Heart left ventricle (tissue), 13 donors: ENCODE measurements around the gene STUB1.

Source experiments
- POLR2A ChIP-seq, 2 donors: fragments of 450-650 bp; IDR thresholded peaks; one replicate each; pipeline ENCODE4 v1.6.1; 2017; ENCODE audit warnings: antibody characterized with exemption in 2 of 2, mild to moderate bottlenecking in 2 of 2, moderate library complexity in 2 of 2
- TF ChIP-seq, protein P1 (sequence below), 12 donors: fragments of 200-600 bp; sonication (generic) in 4 of 12; IDR thresholded peaks; one replicate each; pipeline versions ENCODE4 v1.5.0 to v1.8.0; 2018 to 2022; ENCODE audit warnings: antibody characterized with exemption in 12 of 12, mild to moderate bottlenecking in 5 of 12
- donor health status: ischemic (EF 13 %, LVEDD 7.1; RV severe dilation, severe dysfunction).
- donor health status: DM: no; HTN: yes; CAD: no.
- donor health status: DM: no; HTN: no; CAD: no.
- donor health status: ischemic (EF 25% LVEDD 6.9; RV normal size, moderate dysfunction).
- donor health status: ischemic (EF 25% LVEDD 5.7; RV mildly dilated, moderate dysfunction).
- donor health status: ischemic (EF 35%, LVEDD 5.7; RV mildly dilated, moderate dysfunction).
- donor health status: nonischemic (EF 11% LVEDD 7.7; RV severe dilation, severe dysfunction).
- donor health status: DM: yes; HTN: yes; CAD: no.
- donor health status: PGD.
- donor health status: ischemic (EF 29% LVEDD 5.4; RV normal size, mild dysfunction).
- donor health status: nonischemic (EF 23%, LVEDD 6.1; RV moderate dilation, normal function).

GRCh38 chr16:689175-689897 lies 9.1 kb downstream of the STUB1 start:
- TF ChIP-seq POLR2A (IDR thresholded peaks at IDR 0.05): no peak
- TF ChIP-seq, protein P1, sequence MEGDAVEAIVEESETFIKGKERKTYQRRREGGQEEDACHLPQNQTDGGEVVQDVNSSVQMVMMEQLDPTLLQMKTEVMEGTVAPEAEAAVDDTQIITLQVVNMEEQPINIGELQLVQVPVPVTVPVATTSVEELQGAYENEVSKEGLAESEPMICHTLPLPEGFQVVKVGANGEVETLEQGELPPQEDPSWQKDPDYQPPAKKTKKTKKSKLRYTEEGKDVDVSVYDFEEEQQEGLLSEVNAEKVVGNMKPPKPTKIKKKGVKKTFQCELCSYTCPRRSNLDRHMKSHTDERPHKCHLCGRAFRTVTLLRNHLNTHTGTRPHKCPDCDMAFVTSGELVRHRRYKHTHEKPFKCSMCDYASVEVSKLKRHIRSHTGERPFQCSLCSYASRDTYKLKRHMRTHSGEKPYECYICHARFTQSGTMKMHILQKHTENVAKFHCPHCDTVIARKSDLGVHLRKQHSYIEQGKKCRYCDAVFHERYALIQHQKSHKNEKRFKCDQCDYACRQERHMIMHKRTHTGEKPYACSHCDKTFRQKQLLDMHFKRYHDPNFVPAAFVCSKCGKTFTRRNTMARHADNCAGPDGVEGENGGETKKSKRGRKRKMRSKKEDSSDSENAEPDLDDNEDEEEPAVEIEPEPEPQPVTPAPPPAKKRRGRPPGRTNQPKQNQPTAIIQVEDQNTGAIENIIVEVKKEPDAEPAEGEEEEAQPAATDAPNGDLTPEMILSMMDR (IDR thresholded peaks at IDR 0.05): no peak
